NCI-H2029 (cell line): ENCODE results near the gene KIF13A.

Experiments
- DNase-seq: peaks from one replicate; lab custom pipeline; 2025; lab: John Stamatoyannopoulos, UW

KIF13A gene

DNA sequence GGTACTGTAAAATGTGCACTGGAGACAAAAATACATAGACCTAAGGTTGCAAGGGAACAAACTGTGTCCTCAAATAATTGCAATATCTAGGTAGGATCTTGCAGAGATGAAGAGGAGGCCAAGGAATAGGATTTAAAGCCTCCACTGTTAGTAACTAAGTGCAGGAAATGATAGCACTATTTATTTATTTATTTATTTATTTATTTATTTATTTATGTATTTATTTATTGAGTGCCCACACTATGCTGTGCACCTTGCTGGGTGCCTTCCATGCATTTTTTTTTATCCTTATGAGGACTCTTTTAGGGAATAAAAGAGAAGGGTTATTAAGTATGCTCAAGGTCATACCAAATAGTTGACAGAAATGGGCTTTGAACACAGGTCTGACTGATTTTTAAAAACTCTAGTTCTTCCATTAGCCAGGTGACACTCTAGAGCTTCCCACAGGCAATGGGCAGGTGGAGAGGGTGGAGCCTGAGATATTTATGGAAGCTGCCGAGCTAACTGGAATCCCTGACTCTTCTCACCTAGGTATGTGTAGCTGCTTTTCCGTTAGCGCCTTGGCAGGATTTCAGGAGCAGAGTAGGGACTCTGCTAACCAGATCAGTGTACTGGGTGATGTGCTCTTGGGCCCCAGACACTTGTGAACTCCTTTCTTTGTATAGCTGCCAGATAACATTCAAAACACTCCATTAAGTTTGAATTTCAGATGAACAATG, 268.0 kb downstream of the KIF13A start:
- DNase-seq = peak; percentile 61

DNA sequence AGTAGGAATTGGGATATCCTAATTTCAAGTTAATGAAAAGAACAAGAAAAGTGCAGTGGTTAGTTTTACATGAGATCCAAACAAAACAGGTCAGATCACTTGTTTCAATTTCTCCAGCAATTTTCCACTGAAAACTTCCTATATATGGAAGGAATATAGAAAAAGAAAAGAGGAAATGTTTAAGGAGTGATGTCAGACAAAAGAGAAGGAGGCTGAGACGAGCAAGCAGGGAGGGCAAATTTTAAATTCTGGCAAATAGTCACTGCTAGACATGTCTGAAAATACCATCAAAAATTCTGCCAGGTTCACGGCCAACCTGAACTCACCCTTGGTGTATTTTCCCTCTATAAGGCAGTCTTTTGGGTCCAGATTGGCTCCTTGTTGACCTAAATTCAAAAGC, 271.2 kb downstream of the KIF13A start:
- no peak for DNase-seq

- no peak for DNase-seq
Measured at GRCh38 chr6:17714879-17715851, 272.3 kb downstream of the KIF13A start.

- no peak for DNase-seq
Measured at GRCh38 chr6:17714177-17714576, 273.3 kb downstream of the KIF13A start.

DNA sequence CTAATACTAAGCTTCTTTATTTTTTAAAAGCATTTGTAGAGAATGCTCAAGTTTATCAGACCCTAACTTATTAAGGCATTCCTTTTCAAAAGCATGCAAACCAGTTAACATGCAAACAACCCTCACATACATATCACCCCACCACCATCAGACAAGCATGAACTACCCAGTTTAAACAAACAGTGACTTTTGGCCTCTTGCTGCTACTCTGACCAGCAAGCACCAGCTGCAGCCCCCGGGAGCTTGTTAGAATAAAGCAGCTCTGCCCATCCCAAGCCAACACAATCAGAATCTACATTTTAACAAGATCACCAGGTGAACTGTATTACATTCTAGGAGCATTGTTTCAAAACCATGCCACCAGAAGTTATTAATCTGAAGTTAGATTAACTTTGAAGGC, 274.9 kb downstream of the KIF13A start:
- no peak for DNase-seq

DNA sequence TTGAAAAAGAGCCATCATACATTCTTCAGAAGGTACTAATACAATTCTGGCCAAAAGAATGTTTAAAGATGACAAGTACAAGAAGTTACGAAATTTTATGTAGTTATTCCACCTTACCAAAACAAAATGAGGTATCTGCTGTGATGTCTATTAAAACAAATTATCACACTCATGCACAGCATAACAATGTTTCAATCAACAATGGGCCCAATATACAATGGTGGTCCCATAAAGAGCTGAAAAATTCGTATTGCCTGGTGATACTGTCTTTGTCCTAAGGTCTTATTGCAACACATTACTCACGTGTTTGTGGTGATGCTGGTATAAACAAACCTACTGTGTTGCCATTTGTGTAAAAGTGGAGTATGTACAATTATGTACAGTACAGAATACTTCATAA, 277.1 kb downstream of the KIF13A start:
- peak; percentile 40 for DNase-seq

- DNase-seq = no peak
Measured at GRCh38 chr6:17709476-17709875, 278.0 kb downstream of the KIF13A start.
